Right lobe of liver (tissue), 6 donors: ENCODE measurements around the gene HIVEP2. TPM values are rescaled to one million over a fixed set of nuclear protein-coding genes. Genes with fewer than 3 reads are reported as not detected.

Experiments
- ATAC-seq, 4 donors: fragments of 200-7000 bp; cut with Tn5 transposase; one replicate each; pipeline ENCODE4 v1.9.1; 2020; ENCODE audit warnings: mild to moderate bottlenecking in 4 of 4, moderate library complexity in 4 of 4
- DNase-seq, 3 donors: peaks; one replicate each; pipeline ENCODE4 v3.0.0-alpha.2; 2020
- H3K27ac ChIP-seq, 3 donors: fragments of 200-600 bp; one replicate each; pipeline ENCODE4 v1.8.0; 2022
- H3K27me3 ChIP-seq, 2 donors: fragments of 200-600 bp; one replicate each; pipeline ENCODE4 v1.8.0; 2022
- H3K36me3 ChIP-seq, 4 donors: fragments of 200-600 bp; sonication (generic) in 1 of 4; one replicate each; pipeline versions ENCODE4 v1.5.1 to v1.8.0; 2017 to 2022; ENCODE audit warnings: control low read depth in 1 of 4
- H3K4me1 ChIP-seq, 4 donors: fragments of 200-600 bp; sonication (generic) in 1 of 4; one replicate each; pipeline versions ENCODE4 v1.5.1 to v1.8.0; 2017 to 2022; ENCODE audit warnings: control low read depth in 1 of 4
- H3K4me3 ChIP-seq, 3 donors: fragments of 200-600 bp; one replicate each; pipeline ENCODE4 v1.8.0; 2022
- H3K9me3 ChIP-seq, 4 donors: fragments of 200-600 bp; sonication (generic) in 1 of 4; one replicate each; pipeline versions ENCODE4 v1.5.1 to v1.8.0; 2017 to 2022; ENCODE audit warnings: control low read depth in 1 of 4
- CTCF ChIP-seq, 4 donors: fragments of 200-600 bp in 3 of 4; fragments of 450-650 bp in 1 of 4; IDR thresholded peaks; one replicate each; pipeline versions ENCODE4 v1.5.1 to v1.8.0; 2016 to 2022; ENCODE audit warnings: antibody characterized with exemption in 4 of 4, mild to moderate bottlenecking in 2 of 4
- POLR2A ChIP-seq: fragments of 450-650 bp; IDR thresholded peaks from one replicate; pipeline ENCODE4 v1.6.1; 2017; ENCODE audit warnings: antibody characterized with exemption, mild to moderate bottlenecking
- WGBS: methylation state at CpG from one replicate; pipeline ENCODE4 v1.1.6; 2018; ENCODE audit warnings: low coverage, low lambda C conversion rate; ENCODE audit not compliant: insufficient coverage; ENCODE audit errors: missing lambda C conversion rate; 5-methylcytosine and 5-hydroxymethylcytosine counted together
- intact Hi-C, 2 donors: fragments of 100-400 bp; cut with DNase I; formaldehyde crosslinking; loops; one replicate each; pipeline versions ENCODE4 v1.11.2 to v1.14.1; 2022
- total RNA-seq, 6 experiments: library from RNA; depleted of rRNA in 2 of 6; stranded (reverse); fragments of >200 nt in 2 of 6; fragmentation: NEBNext Ultra II Directional in 3 of 6; extraction: Animal tissue kit (Norgen Biotek cat#: 25700) in 3 of 6; gene quantifications; one replicate each; pipeline versions ENCODE4 v1.1.0 to v1.2.4, GENCODE V29; 2016 to 2023
- donor health status: DM: no; HTN: yes; CAD: no.
- donor health status: DM: no; HTN: no; CAD: no.
- donor health status: DM: no; HTN: no; CAD: no.
- donor health status: DM: no; HTN: yes; CAD: no.
- donor health status: DM: no; HTN: yes; CAD: no.

The HIVEP2 gene
- total RNA-seq, 6 experiments from 2014 or later = 3.0 to 8.9 (median 5.1) TPM

- 90% methylated on average over 4 of the region's 4 CpGs for WGBS
- H3K4me1 ChIP-seq = no peaks in the 10 kb centered on the region
- no peak overlapping the region for H3K27ac ChIP-seq
- TF ChIP-seq POLR2A (no peak), CTCF (IDR thresholded peaks at IDR 0.05) (no peak)
- H3K36me3 ChIP-seq = peaks cover 5 to 15% (median 7%) of the 10 kb centered on the region in 4 donors
- DNase-seq = no peak
- intact Hi-C loops = no loop called here
- no peak overlapping the region for H3K4me3 ChIP-seq
- ATAC-seq = no peak
- H3K9me3 ChIP-seq = no peaks in the 10 kb centered on the region
- H3K27me3 ChIP-seq = no peaks in the 10 kb centered on the region
Observed at GRCh38 chr6:142758629-142759025, 186.3 kb downstream of the HIVEP2 start.

GRCh38 chr6:142757852-142758628 lies 186.9 kb downstream of the HIVEP2 start:
- WGBS = 95% methylated on average over 3 of the region's 4 CpGs
- no peaks in the 10 kb centered on the region for H3K9me3 ChIP-seq
- peaks cover 5 to 15% (median 7%) of the 10 kb centered on the region in 4 donors for H3K36me3 ChIP-seq
- H3K4me1 ChIP-seq = no peaks in the 10 kb centered on the region
- intact Hi-C loops = no loop called here
- no peak for DNase-seq
- no peak for TF ChIP-seq CTCF (IDR thresholded peaks at IDR 0.05)
- TF ChIP-seq POLR2A = no peak
- H3K27ac ChIP-seq = no peak overlapping the region
- H3K27me3 ChIP-seq = no peaks in the 10 kb centered on the region
- H3K4me3 ChIP-seq = no peak overlapping the region
- ATAC-seq = no peak

GRCh38 chr6:142756215-142756630 lies 188.8 kb downstream of the HIVEP2 start:
- Histone ChIP-seq H3K4me1 (no peaks in the 10 kb centered on the region), H3K36me3 (peaks cover 5 to 15% (median 7%) of the 10 kb centered on the region in 4 donors), H3K9me3 (no peaks in the 10 kb centered on the region), H3K4me3 (no peak overlapping the region), H3K27me3 (no peaks in the 10 kb centered on the region), H3K27ac (no peak overlapping the region)
- WGBS = 81% methylated on average over 2 of the region's 2 CpGs
- intact Hi-C loops = no loop called here
- no peak for TF ChIP-seq CTCF (IDR thresholded peaks at IDR 0.05)
- no peak for TF ChIP-seq POLR2A
- no peak for DNase-seq
- ATAC-seq = no peak

GRCh38 chr6:142753196-142753595 lies 191.8 kb downstream of the HIVEP2 start:
- Histone ChIP-seq H3K27me3 (no peaks in the 10 kb centered on the region), H3K27ac (no peak overlapping the region), H3K36me3 (no peaks in the 10 kb centered on the region), H3K4me1 (no peaks in the 10 kb centered on the region), H3K9me3 (no peaks in the 10 kb centered on the region), H3K4me3 (no peak overlapping the region)
- no peak for DNase-seq
- intact Hi-C loops = no loop called here
- no peak for TF ChIP-seq CTCF (IDR thresholded peaks at IDR 0.05)
- TF ChIP-seq POLR2A = no peak
- 89% methylated on average over 1 of the region's 12 CpGs for WGBS
- ATAC-seq = no peak
